HG03095 (cell line): Measurements from ENCODE around the gene P4HA1.
"Not testable (repeated sequence)": the region's sequence is repeated elsewhere in the genome, so short reads cannot be mapped to it uniquely, and the experiment has no call there.

Experiments used
- ATAC-seq: cut with Tn5 transposase; IDR thresholded peaks from one replicate; pipeline ENCODE4 v1.9.1; 2021; ENCODE audit warnings: moderate library complexity; ENCODE audit not compliant: unreplicated experiment

P4HA1 gene

DNA sequence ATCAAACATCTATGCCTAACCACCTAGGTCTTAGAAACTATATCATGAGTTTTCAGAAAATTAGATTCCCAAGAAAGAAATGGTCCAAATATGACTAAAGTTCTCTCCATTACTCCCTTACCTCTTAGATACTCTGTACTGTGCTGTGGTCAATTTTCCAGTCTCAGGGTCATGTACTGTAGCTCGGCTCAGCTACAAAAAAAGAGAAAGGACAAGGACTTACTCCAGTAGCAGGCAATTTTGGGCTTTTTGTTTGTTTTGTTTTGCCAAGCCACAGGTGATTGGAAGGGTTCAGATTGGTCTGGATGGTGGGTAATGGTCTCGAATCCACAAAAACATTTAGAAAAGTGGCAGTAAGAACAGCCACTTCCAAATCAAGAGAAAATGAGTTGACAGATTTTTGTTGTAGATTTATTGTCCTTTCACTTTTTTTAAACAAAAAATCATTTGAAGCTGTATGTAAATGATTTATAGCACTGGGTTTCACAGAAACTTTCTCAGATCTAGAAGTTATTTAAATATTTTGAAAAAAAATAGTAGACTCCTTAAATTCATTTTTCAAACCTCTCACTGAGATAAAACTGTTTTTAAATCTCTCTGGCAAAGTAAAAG lies 52.8 kb downstream of the P4HA1 start:
- no peak for ATAC-seq

DNA sequence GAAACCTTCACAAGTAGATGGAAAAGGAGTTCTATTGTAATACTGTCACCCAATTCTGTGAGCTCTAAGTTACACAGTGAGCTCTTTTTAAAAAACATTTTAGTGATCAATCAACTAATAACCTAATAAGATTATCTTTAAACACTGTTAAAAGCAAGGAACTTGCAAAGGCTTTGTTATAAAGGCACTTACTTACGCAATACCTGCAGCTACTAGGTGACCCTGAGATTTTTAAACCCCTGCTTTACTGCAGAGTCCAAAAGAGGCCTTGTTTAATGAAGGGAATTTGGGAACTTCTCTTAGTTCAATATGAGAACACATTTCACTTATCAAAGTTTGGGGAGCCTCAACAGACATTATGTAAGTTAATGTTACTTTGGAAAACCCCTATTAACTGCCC lies 53.3 kb downstream of the P4HA1 start:
- ATAC-seq = no peak

DNA sequence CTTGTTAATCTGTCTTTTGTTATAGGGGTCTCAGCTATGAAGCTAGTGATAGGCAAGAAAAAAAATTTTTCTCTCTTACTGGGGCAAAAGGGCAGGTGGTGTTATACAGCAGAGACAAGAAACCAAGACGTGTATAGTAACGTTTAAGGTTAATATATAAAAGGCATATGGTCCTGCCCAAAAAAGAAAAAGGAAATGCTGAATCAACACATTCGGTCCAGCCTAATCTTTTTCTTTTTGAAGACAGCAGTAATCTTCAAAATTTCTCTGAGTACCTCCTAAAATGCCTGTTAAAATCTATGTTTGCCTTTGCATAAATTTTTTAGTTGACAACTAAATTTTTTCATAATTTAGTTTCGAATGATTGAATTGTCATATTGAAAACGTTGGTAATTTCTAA lies 54.5 kb downstream of the P4HA1 start:
- ATAC-seq = no peak

DNA sequence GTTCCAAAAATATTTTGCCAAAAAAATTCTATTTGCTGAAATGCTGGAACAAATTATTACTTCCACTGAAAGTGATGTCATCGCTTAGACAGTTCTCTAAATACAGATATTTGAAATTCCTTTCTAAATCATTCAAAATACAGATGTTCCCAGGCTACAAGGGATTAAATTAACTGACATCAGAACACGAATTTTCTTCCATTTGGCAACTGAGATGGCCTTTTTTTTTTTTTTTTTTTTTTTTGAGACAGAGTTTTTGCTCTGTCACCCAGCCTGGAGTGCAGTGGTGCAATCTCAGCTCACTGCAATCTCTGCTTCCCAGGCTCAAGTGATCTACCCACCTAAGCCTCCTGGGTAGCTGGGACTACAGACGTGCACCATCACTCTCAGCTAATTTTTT lies 57.0 kb downstream of the P4HA1 start:
- no peak for ATAC-seq

DNA sequence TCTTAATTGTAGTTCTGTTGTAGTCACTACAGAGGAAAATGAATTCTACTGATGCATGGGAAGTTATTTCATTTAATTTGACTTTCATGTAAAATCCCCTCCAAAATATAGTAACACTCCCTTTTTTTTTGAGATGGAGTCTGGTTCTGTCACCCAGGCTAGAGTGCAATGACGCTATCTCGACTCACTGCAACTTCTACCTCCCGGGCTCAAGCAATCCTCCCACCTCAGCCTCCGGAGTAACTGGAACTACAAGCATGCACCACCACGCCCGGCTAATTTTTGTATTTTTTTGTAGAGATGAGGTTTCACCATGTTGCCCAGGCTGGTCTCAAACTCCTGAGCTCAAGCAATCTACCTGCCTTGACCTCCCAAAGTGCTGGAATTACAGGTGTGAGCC lies 60.4 kb downstream of the P4HA1 start:
- ATAC-seq = not testable (repeated sequence)

DNA sequence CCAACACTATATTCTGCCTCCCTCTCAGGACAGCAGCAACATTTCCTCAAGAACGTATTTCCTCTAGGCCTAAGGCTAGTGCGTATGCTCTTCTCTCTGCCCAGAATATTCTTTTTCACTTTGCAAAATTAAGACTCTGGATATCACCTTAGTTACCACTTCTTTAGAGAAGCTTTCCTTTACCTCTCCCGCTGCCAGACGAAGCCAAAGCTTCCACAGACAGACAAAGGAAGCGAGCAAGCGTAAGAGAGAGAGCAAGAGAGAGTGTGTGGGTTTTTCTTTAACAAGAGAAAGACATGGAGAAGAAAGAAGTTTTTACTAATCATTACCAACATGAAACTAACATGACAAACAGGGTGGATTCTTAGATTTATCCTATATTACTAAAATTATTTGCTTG lies 64.1 kb downstream of the P4HA1 start:
- no peak for ATAC-seq

DNA sequence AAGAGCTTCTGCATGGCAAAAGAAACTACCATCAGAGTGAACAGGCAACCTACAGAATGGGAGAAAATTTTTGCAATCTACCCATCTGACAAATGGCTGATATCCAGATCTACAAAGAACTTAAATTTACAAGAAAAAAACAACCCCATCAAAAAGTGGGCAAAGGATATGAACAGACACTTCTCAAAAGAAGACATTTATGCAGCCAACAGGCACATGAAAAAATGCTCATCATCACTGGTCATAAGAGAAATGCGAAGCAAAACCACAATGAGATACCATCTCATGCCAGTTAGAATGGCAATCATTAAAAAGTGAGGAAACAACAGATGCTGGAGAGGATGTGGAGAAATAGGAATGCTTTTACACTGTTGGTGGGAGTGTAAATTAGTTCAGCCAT lies 70.0 kb downstream of the P4HA1 start:
- not testable (repeated sequence) for ATAC-seq

DNA sequence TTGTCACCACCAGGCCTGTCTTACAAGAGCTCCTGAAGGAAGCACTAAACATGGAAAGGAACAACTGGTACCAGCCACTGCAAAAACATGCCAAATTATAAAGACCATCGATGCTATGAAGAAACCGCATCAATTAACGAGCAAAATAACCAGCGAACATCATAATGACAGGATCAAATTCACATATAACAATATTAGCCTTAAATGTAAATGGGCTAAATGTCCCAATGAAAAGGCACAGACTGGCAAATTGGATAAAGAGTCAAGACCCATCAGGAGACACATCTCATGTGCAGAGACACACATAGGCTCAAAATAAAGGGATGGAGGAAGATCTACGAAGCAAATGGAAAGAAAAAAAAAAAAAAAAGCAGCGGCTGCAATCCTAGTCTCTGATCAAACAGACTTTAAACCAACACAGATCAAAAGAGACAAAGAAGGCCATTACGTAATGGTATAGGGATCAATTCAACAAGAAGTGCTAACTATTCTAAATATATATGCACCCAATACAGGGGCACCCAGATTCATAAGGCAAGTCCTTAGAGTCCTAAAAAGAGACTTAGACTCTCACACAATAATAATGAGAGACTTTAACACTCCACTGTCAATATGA lies 73.1 kb downstream of the P4HA1 start:
- ATAC-seq = not testable (repeated sequence)

DNA sequence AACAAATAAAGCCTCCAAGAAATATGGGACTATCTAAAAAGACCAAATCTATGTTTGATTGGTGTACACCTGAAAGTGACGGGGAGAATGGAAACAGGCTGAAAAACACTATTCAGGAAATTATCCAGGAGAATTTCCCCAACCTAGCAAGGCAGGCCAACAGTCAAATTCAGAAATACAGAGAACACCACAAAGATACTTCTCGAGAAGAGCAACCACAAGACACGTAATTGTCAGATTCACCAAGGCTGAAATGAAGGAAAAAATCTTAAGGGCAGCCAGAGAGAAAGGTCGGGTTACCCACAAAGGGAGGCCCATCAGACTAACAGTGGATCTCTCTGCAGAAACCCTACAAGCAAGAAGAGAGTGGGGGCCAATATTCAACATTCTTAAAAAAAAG lies 73.7 kb downstream of the P4HA1 start:
- ATAC-seq = not testable (repeated sequence)

DNA sequence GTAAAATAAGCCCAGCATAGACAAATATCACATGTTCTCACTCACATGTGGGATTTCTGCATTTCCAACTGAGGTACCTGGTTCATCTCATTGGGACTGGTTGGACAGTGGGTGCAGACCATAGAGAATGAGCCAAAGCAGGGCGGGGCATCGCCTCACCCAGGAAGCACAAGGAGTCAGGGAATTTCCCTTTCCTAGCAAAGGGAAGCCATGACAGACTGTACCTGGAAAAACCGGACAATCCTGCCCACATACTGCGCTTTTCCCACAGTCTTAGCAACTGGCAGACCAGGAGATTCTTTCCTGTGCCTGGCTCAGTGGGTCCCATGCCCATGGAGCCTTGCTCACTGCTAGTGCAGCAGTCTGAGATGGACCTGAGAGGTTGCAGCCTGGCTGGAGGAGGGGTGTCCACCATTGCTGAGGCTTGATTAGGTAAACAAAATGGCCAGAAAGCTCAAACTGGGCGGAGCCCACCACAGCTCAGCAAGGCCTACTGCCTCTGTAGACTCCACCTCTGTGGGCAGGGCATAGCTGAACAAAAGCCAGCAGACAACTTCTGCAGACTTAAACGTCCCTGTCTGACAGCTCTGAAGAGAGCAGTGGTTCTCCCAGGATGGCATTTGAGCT lies 75.0 kb downstream of the P4HA1 start:
- not testable (repeated sequence) for ATAC-seq

DNA sequence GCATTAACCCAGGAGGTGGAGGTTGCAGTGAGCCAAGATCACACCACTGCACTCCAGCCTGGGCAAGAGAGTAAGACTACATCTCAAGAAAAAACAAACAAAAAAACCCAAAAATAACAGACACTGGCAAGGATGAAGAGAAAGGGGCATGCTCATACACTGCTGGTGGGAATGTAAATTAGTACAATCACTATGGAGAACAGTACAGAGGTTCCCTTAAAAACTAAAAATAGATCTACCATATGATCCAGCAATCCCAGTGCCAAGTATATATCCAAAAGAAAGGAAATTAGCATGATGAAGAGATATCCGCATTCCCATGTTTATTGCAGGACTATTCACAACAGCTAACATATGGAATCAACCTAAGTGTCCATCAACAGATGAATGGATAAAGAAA lies 75.6 kb downstream of the P4HA1 start:
- no peak for ATAC-seq

DNA sequence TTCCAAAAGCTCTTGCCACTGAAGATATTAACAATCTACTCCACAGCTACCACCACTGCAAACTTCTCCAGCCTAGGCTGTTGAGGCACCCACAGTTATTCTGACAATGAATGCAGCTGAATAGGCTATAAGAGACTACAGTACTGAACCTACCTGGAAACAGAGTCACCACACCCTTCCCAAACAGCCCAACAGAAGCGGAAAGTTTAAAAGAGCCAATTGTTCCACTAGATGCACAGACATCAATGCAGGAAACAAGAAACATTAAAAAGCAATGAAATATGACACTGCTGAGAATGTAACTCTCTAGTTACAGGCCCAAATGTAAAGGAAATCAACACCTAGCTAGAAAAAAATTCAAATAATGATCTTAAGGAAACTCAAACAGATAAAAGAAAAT lies 77.6 kb downstream of the P4HA1 start:
- ATAC-seq = no peak

DNA sequence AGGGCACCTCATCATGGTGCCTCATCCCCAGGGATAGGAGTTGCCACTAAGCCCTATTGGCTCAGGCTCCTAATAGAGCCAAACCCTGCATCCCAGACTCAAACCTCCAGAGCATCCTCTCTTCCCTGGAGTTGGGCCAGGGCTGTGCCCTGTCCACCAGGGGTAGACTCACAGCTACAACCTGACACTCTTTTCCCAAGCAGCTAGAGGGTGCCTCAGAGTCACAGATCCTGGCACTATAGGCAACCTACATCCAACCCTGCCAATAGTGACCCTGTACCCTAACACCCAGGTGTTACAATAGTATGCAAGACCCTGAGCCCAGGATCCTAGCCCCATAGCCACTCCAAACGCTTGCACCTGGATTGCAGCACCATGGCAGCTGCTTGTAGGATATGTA lies 78.0 kb downstream of the P4HA1 start:
- no peak for ATAC-seq

DNA sequence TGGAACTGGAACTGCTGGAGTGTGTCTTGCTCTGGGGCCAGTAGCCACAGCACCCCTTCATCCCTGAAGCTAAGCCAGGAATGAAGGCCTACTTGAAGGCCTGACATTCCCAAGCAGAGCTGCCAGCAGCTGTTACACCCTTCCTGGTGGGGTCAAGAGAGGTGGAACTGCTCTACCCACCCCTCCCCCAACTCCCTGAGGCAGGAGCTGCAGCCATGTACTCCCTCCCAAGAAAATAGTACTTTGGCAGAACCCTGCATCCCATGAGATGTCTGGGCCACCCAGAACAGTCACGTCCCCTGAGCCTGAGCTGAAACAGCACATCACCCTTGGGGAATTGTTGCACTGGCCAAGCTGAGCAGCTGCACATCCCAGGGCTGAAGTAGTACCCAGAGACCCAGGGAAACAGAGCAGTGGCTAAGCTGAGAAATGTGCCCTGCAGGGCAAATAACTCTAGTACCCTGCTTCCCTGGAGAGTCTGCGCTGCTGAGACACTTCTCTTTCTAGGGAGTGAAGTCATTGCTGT lies 78.6 kb downstream of the P4HA1 start:
- no peak for ATAC-seq

DNA sequence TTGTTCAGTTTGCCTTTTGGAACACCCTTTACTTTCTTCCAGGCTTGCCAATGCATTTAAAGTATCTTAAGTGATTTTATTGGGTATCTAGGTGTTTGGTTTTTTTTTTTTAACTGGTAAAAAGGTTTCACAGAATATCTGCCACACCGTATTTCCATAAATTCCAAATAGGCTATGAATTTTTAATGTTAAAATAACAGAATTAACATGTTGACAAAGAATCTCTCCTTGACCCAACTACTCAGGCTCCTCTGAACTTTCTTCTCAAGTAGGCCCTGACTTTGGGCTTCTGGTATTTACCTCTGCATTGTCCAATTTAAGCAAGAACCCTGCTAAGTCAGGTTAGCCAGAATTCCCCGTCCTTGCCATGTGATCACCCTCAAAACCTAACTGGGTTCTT lies 80.9 kb downstream of the P4HA1 start:
- ATAC-seq = no peak

DNA sequence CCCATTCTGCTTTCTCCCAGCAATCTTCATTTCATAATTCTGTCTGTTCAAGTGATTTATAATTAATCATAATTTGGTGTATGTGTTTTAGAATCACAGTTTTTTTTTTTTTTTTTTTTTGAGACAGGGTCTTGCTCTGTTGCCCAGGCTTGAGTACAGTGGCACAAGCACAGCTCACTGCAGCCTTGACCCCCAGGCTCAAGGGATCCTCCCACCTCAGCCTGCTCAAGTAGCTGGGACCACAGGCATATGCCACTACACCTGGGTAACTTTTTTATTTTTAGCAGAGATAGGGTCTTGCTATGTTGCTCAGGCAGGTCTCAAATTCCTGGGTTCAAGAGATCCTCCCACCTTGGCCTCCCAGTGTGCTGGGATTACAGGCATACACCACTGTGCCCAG lies 92.8 kb downstream of the P4HA1 start:
- no peak for ATAC-seq

DNA sequence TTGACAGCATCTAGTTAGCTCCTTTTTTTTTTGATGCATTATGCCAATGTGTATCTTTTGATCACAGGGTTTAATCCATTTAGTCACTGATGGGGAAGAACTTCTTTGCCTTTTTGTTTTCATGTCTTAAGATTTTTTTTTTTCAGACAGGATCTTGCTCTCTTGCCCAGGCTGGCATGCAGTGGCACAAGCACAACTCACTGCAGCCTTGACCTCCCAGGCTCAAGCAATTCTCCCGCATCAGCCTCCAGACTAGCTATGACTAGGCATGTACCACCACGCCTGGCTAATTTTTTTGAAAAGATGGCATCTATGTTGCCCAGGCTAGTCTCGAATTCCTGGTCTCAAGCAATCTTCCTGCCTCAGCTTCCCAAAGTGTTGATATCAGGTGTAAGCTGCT lies 95.7 kb downstream of the P4HA1 start:
- ATAC-seq = no peak

DNA sequence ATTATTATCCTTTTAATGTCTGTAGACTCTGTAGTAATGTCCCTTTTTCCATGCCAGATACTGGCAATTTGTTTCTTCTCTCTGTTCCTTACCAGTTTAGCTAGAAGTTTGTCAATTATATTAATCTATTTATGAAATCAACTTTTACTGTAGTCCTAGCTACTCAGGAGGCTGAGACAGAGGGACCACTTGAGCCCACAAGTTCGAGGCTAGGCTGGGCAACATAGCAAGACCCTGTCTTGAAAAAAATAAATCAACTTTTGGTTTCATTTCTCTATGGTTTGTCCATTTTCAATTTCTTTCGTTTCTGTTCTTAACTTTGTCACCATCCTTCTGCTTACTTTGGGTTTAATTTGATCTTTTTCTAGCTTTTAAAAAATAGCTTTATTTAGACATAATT lies 99.6 kb downstream of the P4HA1 start:
- ATAC-seq = no peak

DNA sequence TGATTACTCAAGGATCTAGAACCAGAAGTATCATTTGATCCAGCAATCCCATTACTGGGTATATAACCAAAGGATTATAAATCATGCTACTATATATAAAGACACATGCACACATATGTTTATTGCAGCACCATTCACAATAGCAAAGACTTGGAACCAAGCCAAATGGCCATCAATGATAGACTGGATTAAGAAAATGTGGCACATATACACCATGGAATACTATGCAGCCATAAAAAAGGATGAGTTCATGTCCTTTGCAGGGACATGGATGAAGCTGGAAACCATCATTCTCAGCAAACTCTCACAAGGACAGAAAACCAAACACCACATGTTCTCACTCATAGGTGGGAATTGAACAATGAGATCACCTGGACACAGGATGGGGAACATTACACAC lies 101.2 kb downstream of the P4HA1 start:
- not testable (repeated sequence) for ATAC-seq

DNA sequence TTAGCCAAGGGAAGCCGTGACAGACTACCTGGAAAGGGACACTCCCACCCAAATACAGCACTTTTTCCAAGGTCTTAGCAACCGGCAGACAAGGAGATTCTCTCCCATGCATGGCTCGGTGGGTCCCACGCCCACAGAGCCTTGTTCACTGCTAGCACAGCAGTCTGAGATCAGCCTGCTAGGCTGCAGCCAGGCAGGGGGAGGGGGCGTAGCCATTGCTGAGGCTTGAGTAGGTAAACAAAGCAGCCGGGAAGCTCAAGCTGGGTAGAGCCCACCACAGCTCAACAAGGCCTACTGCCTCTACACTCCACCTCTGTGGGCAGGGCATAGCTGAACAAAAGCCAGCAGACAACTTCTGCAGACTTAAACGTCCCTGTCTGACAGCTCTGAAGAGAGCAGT lies 106.9 kb downstream of the P4HA1 start:
- not testable (repeated sequence) for ATAC-seq

DNA sequence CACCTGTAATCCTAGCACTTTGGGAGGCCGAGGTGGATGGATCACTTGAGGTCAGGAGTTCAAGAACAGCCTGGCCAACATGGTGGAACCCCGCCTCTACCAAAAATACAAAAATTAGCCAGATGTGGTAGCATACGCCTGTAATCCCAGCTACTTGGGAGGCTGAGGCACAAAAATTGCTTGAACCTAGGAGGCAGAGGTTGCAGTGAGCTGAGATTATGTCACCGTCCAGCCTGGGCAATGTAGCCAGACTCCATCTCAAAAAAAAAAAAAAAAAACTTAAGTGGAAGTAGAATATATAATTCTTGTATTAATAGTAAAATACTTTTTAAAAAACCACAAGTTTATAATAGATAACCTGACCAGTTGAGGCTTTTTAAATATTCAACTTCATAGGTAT lies 112.0 kb downstream of the P4HA1 start:
- not testable (repeated sequence) for ATAC-seq

DNA sequence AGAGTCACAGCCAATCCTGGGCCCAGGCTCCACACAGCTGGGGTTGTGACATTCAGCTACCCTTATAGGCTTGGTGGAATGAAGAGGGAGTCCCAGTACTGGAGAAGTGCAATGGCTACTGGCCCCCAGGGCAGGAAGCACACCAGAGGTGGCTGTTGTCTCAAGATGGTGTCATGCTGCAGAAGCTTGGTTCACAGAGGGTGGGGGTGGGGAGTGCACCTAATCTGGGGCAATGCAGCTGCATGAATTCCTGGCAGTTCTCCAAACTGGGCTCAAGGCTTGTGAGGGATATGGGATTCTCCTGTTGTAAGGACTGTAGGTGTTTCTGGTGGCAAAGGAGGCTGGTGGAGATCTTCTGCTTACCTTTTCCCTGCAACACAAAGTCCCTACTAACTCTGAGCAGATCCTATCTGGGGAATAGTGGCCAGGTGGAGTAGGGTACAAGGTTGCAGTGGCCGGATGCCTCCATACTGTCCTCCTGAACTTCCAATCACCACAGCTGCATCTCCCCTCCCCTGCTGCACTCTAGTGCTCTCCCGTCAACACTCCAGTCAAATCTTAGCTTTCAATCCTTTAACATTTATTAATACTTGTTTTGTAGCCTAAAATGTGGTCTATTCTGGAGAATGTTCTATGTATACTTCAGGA lies 114.7 kb downstream of the P4HA1 start:
- ATAC-seq = no peak
